ENCODE results near the gene VPS18.

- TF ChIP-seq CTCF (IDR thresholded peaks at IDR 0.05) (no peak), EZH2 (IDR thresholded peaks at IDR 0.05; ENCODE audit: borderline replicate concordance, insufficient read depth, low read depth, low read length, poor library complexity, severe bottlenecking) (peak; percentile 73)
Observed at GRCh38 chr15:40927873-40928806, 33.9 kb downstream of the VPS18 start.

Data from B cell (primary cell).